T follicular helper cell (primary cell): Measurements from ENCODE around the gene TMEM218.
"Not testable (repeated sequence)": the region's sequence is repeated elsewhere in the genome, so short reads cannot be mapped to it uniquely, and the experiment has no call there.

Experiments
- DNase-seq: peaks from one replicate; pipeline ENCODE4 v3.0.0-alpha.2; 2020; ENCODE audit warnings: low read depth

TMEM218 gene

GRCh38 chr11:125075242-125075625, 36.2 kb downstream of the TMEM218 start:
- DNase-seq = no peak

- DNase-seq = no peak
These were observed 36.8 kb downstream of the TMEM218 start for GRCh38 chr11:125074511-125075241.

- DNase-seq = no peak
These were observed 37.6 kb downstream of the TMEM218 start for GRCh38 chr11:125073616-125074483.

- DNase-seq = no peak
These were observed 38.4 kb downstream of the TMEM218 start for GRCh38 chr11:125072961-125073590.

- DNase-seq = no peak
These were observed 39.0 kb downstream of the TMEM218 start for GRCh38 chr11:125072218-125072960.

- no peak for DNase-seq
These were observed 39.6 kb downstream of the TMEM218 start for GRCh38 chr11:125071846-125072217.

GRCh38 chr11:125071435-125071834, 40.0 kb downstream of the TMEM218 start:
- DNase-seq = no peak

GRCh38 chr11:125070699-125071254, 40.6 kb downstream of the TMEM218 start:
- DNase-seq = no peak

GRCh38 chr11:125069796-125070195, 41.6 kb downstream of the TMEM218 start:
- DNase-seq = no peak

- no peak for DNase-seq
These were observed 42.4 kb downstream of the TMEM218 start for GRCh38 chr11:125069008-125069407.

GRCh38 chr11:125068368-125068767, 43.1 kb downstream of the TMEM218 start:
- no peak for DNase-seq

GRCh38 chr11:125064070-125064469, 47.4 kb downstream of the TMEM218 start:
- no peak for DNase-seq

- DNase-seq = no peak
These were observed 47.9 kb downstream of the TMEM218 start for GRCh38 chr11:125063429-125064043.

- DNase-seq = no peak
These were observed 48.4 kb downstream of the TMEM218 start, which contains the start of gene SLC37A2 for GRCh38 chr11:125062931-125063428. SLC37A2 (plus strand) TSS chr11:125063305; CDS start chr11:125063368, 63 bp downstream.

- no peak for DNase-seq
These were observed 49.1 kb downstream of the TMEM218 start for GRCh38 chr11:125062218-125062930.

GRCh38 chr11:125061281-125061680, 50.1 kb downstream of the TMEM218 start:
- DNase-seq = no peak

GRCh38 chr11:125057693-125058016, 53.8 kb downstream of the TMEM218 start:
- no peak for DNase-seq

GRCh38 chr11:125056931-125057692, 54.3 kb downstream of the TMEM218 start:
- no peak for DNase-seq

GRCh38 chr11:125056111-125056510, 55.3 kb downstream of the TMEM218 start:
- not testable (repeated sequence) for DNase-seq
